K562 (cell line): ENCODE data around the gene B4GALNT4. TPM values are rescaled to one million over a fixed set of nuclear protein-coding genes. Genes with fewer than 3 reads are reported as not detected.

Source experiments
- ATAC-seq: fragments of 200-7000 bp; cut with Tn5 transposase; 3 replicates; pipeline ENCODE4 v1.9.1; 2020; ENCODE audit warnings: moderate library complexity
- BruUV-seq: library from RNA; stranded (reverse); fragments of 400-500 nt; replicated peaks from 2 replicates; lab custom pipeline; 2021; lab: Mats Ljungman, UMichigan
- CTCF ChIA-PET: fragments of 300-600 bp; formaldehyde crosslinking; extraction: SDS; loops from one replicate; lab custom pipeline; 2021; ENCODE audit warnings: low intra/inter-chr PET ratio; lab: Yijun Ruan, JAX
- POLR2A ChIA-PET: fragments of 300-600, 350-650 bp; sonication (Branson Sonifier 250); formaldehyde crosslinking; extraction: SDS; loops from one replicate; lab custom pipeline; 2021; ENCODE audit warnings: antibody characterized with exemption, inconsistent platforms; lab: Yijun Ruan, JAX
- DNase-seq, 4 experiments: peaks; one replicate each; pipeline versions ENCODE4 v3.0.0 to v3.0.0-alpha.2; 2011 to 2018; ENCODE audit warnings: low spot score in 3 of 4, mixed read lengths in 3 of 4; ENCODE audit errors: extremely low read depth in 1 of 4
- FAIRE-seq: peaks from 2 replicates; lab custom pipeline; 2011; peaks lifted over from hg19 to GRCh38; lab: Jason Lieb, UNC
- H2AFZ ChIP-seq: 2 replicates; pipeline ENCODE4 v1.6.0; 2011; ENCODE audit warnings: low read depth, low read length, control low read depth, inconsistent platforms
- H3K27ac ChIP-seq: fragments of 200-600 bp; 3 replicates; pipeline ENCODE4 v1.8.0; 2011; ENCODE audit warnings: low read depth, mild to moderate bottlenecking, control low read depth, inconsistent platforms, low read length, moderate library complexity, mixed read lengths; ENCODE audit errors: extremely low read depth
- H3K27me3 ChIP-seq, 2 experiments: fragments of 300-600 bp in 1 of 2; 2 replicates in 1 of 2; 3 replicates in 1 of 2; pipeline versions ENCODE4 v1.6.0 to v1.8.0; 2011; ENCODE audit warnings: inconsistent platforms in 2 of 2, low read length in 2 of 2, mild to moderate bottlenecking in 1 of 2, mixed read lengths in 1 of 2, moderate library complexity in 1 of 2; ENCODE audit not compliant: control insufficient read depth in 2 of 2, insufficient read depth in 2 of 2
- H3K36me3 ChIP-seq: fragments of 300-600 bp; 3 replicates; pipeline ENCODE4 v1.8.0; 2011; ENCODE audit warnings: mild to moderate bottlenecking, low read length, inconsistent platforms; ENCODE audit not compliant: control insufficient read depth, insufficient read depth
- H3K4me1 ChIP-seq, 2 experiments: fragments of 200-600 bp in 1 of 2; replicated peaks in 1 of 2; 2 replicates in 1 of 2; 3 replicates in 1 of 2; pipeline versions ENCODE4 v1.5.1 to v1.8.0; 2011; ENCODE audit warnings: inconsistent platforms in 2 of 2, low read length in 2 of 2, mild to moderate bottlenecking in 1 of 2, mixed read lengths in 1 of 2, moderate library complexity in 1 of 2; ENCODE audit not compliant: control insufficient read depth in 2 of 2, insufficient read depth in 2 of 2
- H3K4me2 ChIP-seq: 2 replicates; pipeline ENCODE4 v1.6.1; 2011; ENCODE audit warnings: low read length, control low read depth, inconsistent platforms, mixed read lengths; ENCODE audit not compliant: insufficient read depth
- H3K4me3 ChIP-seq: fragments of 200-600 bp; sonication (generic), shearing (Covaris generic); 2 replicates; pipeline ENCODE4 v1.5.1; 2016; ENCODE audit warnings: control low read depth, inconsistent platforms
- H3K79me2 ChIP-seq: fragments of 200-600 bp; 3 replicates; pipeline ENCODE4 v1.8.0; 2011; ENCODE audit warnings: low read length, inconsistent platforms; ENCODE audit not compliant: control insufficient read depth, insufficient read depth
- H3K9ac ChIP-seq, 2 experiments: 2 replicates each; pipeline versions ENCODE4 v1.6.0 to v1.6.1; 2011; ENCODE audit warnings: low read depth in 2 of 2, low read length in 2 of 2, control low read depth in 1 of 2, inconsistent platforms in 1 of 2, mild to moderate bottlenecking in 1 of 2, mixed read lengths in 1 of 2; ENCODE audit not compliant: insufficient read depth in 1 of 2
- H3K9me1 ChIP-seq: one replicate; pipeline ENCODE4 v1.6.0; 2011; ENCODE audit warnings: inconsistent platforms, mild to moderate bottlenecking, low read length, moderate library complexity; ENCODE audit not compliant: control insufficient read depth, insufficient read depth
- H3K9me3 ChIP-seq: replicated peaks from 2 replicates; pipeline ENCODE4 v1.5.1; 2011; ENCODE audit warnings: low read depth, low read length, inconsistent platforms; ENCODE audit not compliant: control insufficient read depth, insufficient read depth
- H4K20me1 ChIP-seq: replicated peaks from 2 replicates; pipeline ENCODE4 v1.6.1; 2011; ENCODE audit warnings: low read length, inconsistent platforms, mixed read lengths; ENCODE audit not compliant: control insufficient read depth, insufficient read depth
- ADNP ChIP-seq: fragments of 200-800 bp; sonication (Bioruptor generic); IDR thresholded peaks from 2 replicates; pipeline ENCODE4 v1.6.1; 2016; ENCODE audit warnings: missing genetic modification characterization, missing compliant biosample characterization
- BCOR ChIP-seq: fragments of 450-650 bp; IDR thresholded peaks from 2 replicates; pipeline ENCODE4 v1.6.1; 2016
- DPF2 ChIP-seq: fragments of 450-650 bp; IDR thresholded peaks from 2 replicates; pipeline ENCODE4 v1.6.1; 2016
- FOXP1 ChIP-seq: sonication (generic); formaldehyde crosslinking; IDR thresholded peaks from 2 replicates; pipeline ENCODE4 v1.8.0; 2022; ENCODE audit warnings: mild to moderate bottlenecking, missing genetic modification reagents
- KDM1A ChIP-seq, 2 experiments: fragments of 450-650 bp; IDR thresholded peaks; 2 replicates each; pipeline ENCODE4 v1.6.1; 2016; ENCODE audit warnings: mild to moderate bottlenecking in 2 of 2
- LARP7 ChIP-seq: fragments of 450-650 bp; IDR thresholded peaks from 2 replicates; pipeline ENCODE4 v1.6.1; 2016
- MAFG ChIP-seq: fragments of 450-650 bp; conservative IDR thresholded peaks from 2 replicates; pipeline ENCODE4 v1.6.1; 2016; ENCODE audit warnings: missing genetic modification characterization, missing compliant biosample characterization
- MBD2 ChIP-seq: sonication (generic); IDR thresholded peaks from 2 replicates; pipeline ENCODE4 v1.6.1; 2016; ENCODE audit warnings: low read depth, borderline replicate concordance
- MLX ChIP-seq, 2 experiments: fragments of 450-650 bp in 1 of 2; sonication (generic) in 1 of 2; formaldehyde crosslinking; conservative IDR thresholded peaks; 2 replicates each; pipeline versions ENCODE4 v1.4.0 to v1.8.1; 2020 to 2022; ENCODE audit warnings: mild to moderate bottlenecking in 1 of 2, missing genetic modification reagents in 1 of 2
- MXI1 ChIP-seq: IDR thresholded peaks from 2 replicates; pipeline ENCODE4 v1.6.1; 2011; ENCODE audit warnings: low read depth, mild to moderate bottlenecking, improper control_type of control experiment, low read length
- NR2C1 ChIP-seq, 2 experiments: fragments of 450-650 bp; IDR thresholded peaks; 2 replicates each; pipeline ENCODE4 v1.6.1; 2017; ENCODE audit warnings: mild to moderate bottlenecking in 2 of 2, antibody characterized with exemption in 1 of 2, inconsistent platforms in 1 of 2, missing compliant biosample characterization in 1 of 2, missing genetic modification characterization in 1 of 2
- RBM25 ChIP-seq: fragments of 200-400 bp; formaldehyde crosslinking; IDR thresholded peaks from 2 replicates; pipeline ENCODE4 v1.6.1; 2018; ENCODE audit warnings: low read length, low read depth, moderate library complexity; ENCODE audit not compliant: severe bottlenecking
- SIX5 ChIP-seq, 2 experiments: IDR thresholded peaks; 2 replicates each; pipeline ENCODE4 v1.6.1; 2011; ENCODE audit warnings: low read length in 2 of 2, borderline replicate concordance in 1 of 2, low read depth in 1 of 2, mild to moderate bottlenecking in 1 of 2, moderate library complexity in 1 of 2; ENCODE audit not compliant: insufficient read depth in 1 of 2
- SREBF2 ChIP-seq: sonication (generic); formaldehyde crosslinking; IDR thresholded peaks from 2 replicates; pipeline ENCODE4 v1.4.0; 2020; ENCODE audit warnings: mild to moderate bottlenecking, missing genetic modification reagents
- TAF7 ChIP-seq: fragments of 450-650 bp; IDR thresholded peaks from 2 replicates; pipeline ENCODE4 v1.6.1; 2016; ENCODE audit warnings: missing genetic modification characterization, missing compliant biosample characterization
- TEAD4 ChIP-seq, 2 experiments: sonication (generic) in 1 of 2; formaldehyde crosslinking in 1 of 2; IDR thresholded peaks; 2 replicates each; pipeline versions ENCODE4 v1.6.1 to v1.8.0; 2012 to 2022; ENCODE audit warnings: borderline replicate concordance in 1 of 2, inconsistent platforms in 1 of 2, low read length in 1 of 2, mild to moderate bottlenecking in 1 of 2, missing genetic modification reagents in 1 of 2
- XRCC3 ChIP-seq: fragments of 450-650 bp; IDR thresholded peaks from 2 replicates; pipeline ENCODE4 v1.6.1; 2017; ENCODE audit warnings: mild to moderate bottlenecking, moderate library complexity
- ZKSCAN8 ChIP-seq: fragments of 200-800 bp; sonication (Bioruptor generic); IDR thresholded peaks from 2 replicates; pipeline ENCODE4 v1.6.1; 2016; ENCODE audit warnings: missing genetic modification characterization, missing compliant biosample characterization
- ZMIZ1 ChIP-seq, 2 experiments: fragments of 150-350 bp in 1 of 2; IDR thresholded peaks; 2 replicates each; pipeline ENCODE4 v1.6.1; 2012 to 2016; ENCODE audit warnings: low read depth in 2 of 2, low read length in 2 of 2, mild to moderate bottlenecking in 1 of 2, moderate library complexity in 1 of 2
- ZNF668 ChIP-seq: fragments of 250-450 bp; sonication (Bioruptor Pico); IDR thresholded peaks from 2 replicates; pipeline ENCODE4 v1.8.0; 2022; ENCODE audit warnings: mild to moderate bottlenecking, inconsistent platforms
- WGBS: fragments of 100-300 bp; shearing (Covaris generic); methylation state at CpG from one replicate; pipeline ENCODE4 v1.1.6; 2016; ENCODE audit warnings: low coverage, mixed read lengths; ENCODE audit not compliant: insufficient coverage; ENCODE audit errors: missing lambda C conversion rate; 5-methylcytosine and 5-hydroxymethylcytosine counted together
- in situ Hi-C: fragments of 300-500 bp; cut with MboI; formaldehyde crosslinking; loops from 4 replicates; pipeline ENCODE4 v1.15.0; 2018; ENCODE audit warnings: inconsistent platforms, mixed read lengths
- intact Hi-C: fragments of 100-400 bp; cut with micrococcal nuclease; formaldehyde crosslinking; loops from 2 replicates; pipeline ENCODE4 v1.14.2; 2022
- polyA plus RNA-seq, 8 experiments: library from polyadenylated mRNA; depleted of rRNA in 4 of 8; stranded (reverse) in 5 of 8; unstranded in 3 of 8; fragments of >200 nt; fragmentation: Nextera tagmentation in 2 of 8; fragmentation: Illumina TruSeq in 1 of 8; extraction: Ambion mirVana in 2 of 8; extraction: Trizol in 1 of 8; gene quantifications; 2 replicates each; pipeline versions ENCODE4 v1.2.1 to v1.2.3, GENCODE V29; 2011 to 2014; ENCODE audit warnings: inconsistent platforms in 1 of 8, missing spikeins in 1 of 8
- total RNA-seq, 7 experiments: library from RNA; depleted of rRNA in 6 of 7; stranded (reverse); fragments of >200 nt in 6 of 7; fragmentation: Illumina TruSeq in 2 of 7; extraction: Trizol in 2 of 7; gene quantifications; 2 replicates each; pipeline versions ENCODE4 v1.2.1 to v1.2.3, GENCODE V29; 2011 to 2021; ENCODE audit warnings: low replicate concordance in 1 of 7

The B4GALNT4 gene
- total and polyA plus RNA-seq, 9 of the 15 experiments (the other 6 are each of a cell fraction or from before 2014, with no cell fraction given), result 0.20 to 37.1 (median 10.8) TPM; not detected in 1

- Histone ChIP-seq H3K4me2 (no peak overlapping the region), H3K79me2 (no peaks in the 10 kb centered on the region), H3K27me3 (no peaks in the 10 kb centered on the region), H3K9me3 (0 out of 2 replicates have a peak, but pooled peaks cover 2% of the 10 kb centered on the region), H3K4me3 (no peak overlapping the region), H3K9me1 (no peaks in the 10 kb centered on the region), H2AFZ (no peak overlapping the region), H3K27ac (no peak overlapping the region), H3K4me1 (peaks cover 5 to 34% of the 10 kb centered on the region in 2 experiments; a peak in 4 of 5 replicates), H3K9ac (no peak overlapping the region), H3K36me3 (no peaks in the 10 kb centered on the region), H4K20me1 (no peaks in the 10 kb centered on the region)
- intact Hi-C loops (no loop called here), in situ Hi-C loops (no loop called here)
- ChIA-PET POLR2A (no interaction called here), CTCF (no interaction called here)
- 71% methylated on average over 4 of the region's 4 CpGs for WGBS
- ATAC-seq, result no peak
- no peak for FAIRE-seq
- no TSS peak for BruUV-seq
- no peak for DNase-seq
- TF ChIP-seq DPF2 (no peak), LARP7 (no peak), MLX (CRISPR knock-in tag; conservative IDR thresholded peaks at IDR 0.05) (no peak), TAF7 (tag) (no peak), MAFG (tag) (no peak), MBD2 (no peak), RBM25 (peak; percentile 93), ZKSCAN8 (CRISPR knock-in tag) (no peak), KDM1A (IDR thresholded peaks at IDR 0.05) (peak; percentile 56 to 64; a peak in 3 of 4 replicates), NR2C1 (IDR thresholded peaks at IDR 0.05) (no peak), NR2C1 (tag; IDR thresholded peaks at IDR 0.05) (no peak), BCOR (peak; percentile 88), TEAD4 (IDR thresholded peaks at IDR 0.05; ENCODE audit: low read length) (no peak), TEAD4 (CRISPR knock-in tag; IDR thresholded peaks at IDR 0.05; ENCODE audit: borderline replicate concordance) (no peak), SREBF2 (CRISPR knock-in tag) (no peak), FOXP1 (CRISPR knock-in tag) (no peak), XRCC3 (no peak), ZNF668 (CRISPR knock-in tag) (no peak), MXI1 (no peak), ADNP (tag) (0 out of 2 replicates have a peak, but pooled peaks have one; percentile 54), ZMIZ1 (IDR thresholded peaks at IDR 0.05; ENCODE audit: low read depth in 2 of 2, low read length in 2 of 2) (no peak), SIX5 (IDR thresholded peaks at IDR 0.05; ENCODE audit: borderline replicate concordance in 1 of 2, insufficient read depth in 1 of 2, low read depth in 1 of 2, low read length in 2 of 2) (no peak)
Measured at GRCh38 chr11:424232-424631, 54.9 kb downstream of the B4GALNT4 start.
